HG02981 (cell line): ENCODE measurements around the gene CCDC106.

Source experiments
- ATAC-seq: cut with Tn5 transposase; IDR thresholded peaks from one replicate; pipeline ENCODE4 v1.9.1; 2021; ENCODE audit warnings: mild to moderate bottlenecking, moderate library complexity; ENCODE audit not compliant: unreplicated experiment

The CCDC106 gene

GRCh38 chr19:55635334-55635717, 12.7 kb upstream of the CCDC106 start:
- no peak for ATAC-seq

GRCh38 chr19:55635856-55636440, 12.1 kb upstream of the CCDC106 start:
- no peak for ATAC-seq

- no peak for ATAC-seq
Measured at GRCh38 chr19:55636723-55637122, 11.3 kb upstream of the CCDC106 start.

- no peak for ATAC-seq
Measured at GRCh38 chr19:55637534-55637933, 10.5 kb upstream of the CCDC106 start.

GRCh38 chr19:55638864-55639359, 9.1 kb upstream of the CCDC106 start:
- no peak for ATAC-seq

GRCh38 chr19:55640043-55640576, 7.9 kb upstream of the CCDC106 start:
- no peak for ATAC-seq

GRCh38 chr19:55640577-55641425, 7.2 kb upstream of the CCDC106 start, which contains the start of gene ZNF580:
Gene ZNF580, plus strand, starts transcription at chr19:55641002. Its CDS starts 1,507 bp downstream, at chr19:55642509.
- ATAC-seq, result no peak

- no peak for ATAC-seq
Measured at GRCh38 chr19:55641426-55642152, 6.4 kb upstream of the CCDC106 start.

- no peak for ATAC-seq
Measured at GRCh38 chr19:55642153-55643002, 5.6 kb upstream of the CCDC106 start.

- ATAC-seq, result peak; percentile 33
Measured at GRCh38 chr19:55643003-55643886, 4.8 kb upstream of the CCDC106 start, which contains the start of gene ZNF581. Gene ZNF581, plus strand, starts transcription at chr19:55643649. Its CDS starts 923 bp downstream, at chr19:55644572.

- ATAC-seq, result no peak
Measured at GRCh38 chr19:55643887-55644176, 4.2 kb upstream of the CCDC106 start.

GRCh38 chr19:55644191-55644833, 3.7 kb upstream of the CCDC106 start:
- no peak for ATAC-seq

- ATAC-seq, result no peak
Measured at GRCh38 chr19:55644842-55645511, 3.0 kb upstream of the CCDC106 start.

- no peak for ATAC-seq
Measured at GRCh38 chr19:55645512-55645881, 2.5 kb upstream of the CCDC106 start.

- no peak for ATAC-seq
Measured at GRCh38 chr19:55646889-55647731, 902 bp upstream of the CCDC106 start.

- ATAC-seq, result no peak
Measured at GRCh38 chr19:55648585-55649267, 714 bp downstream of the CCDC106 start.
